ENCODE measurements around the gene PCSK2.

Gene PCSK2

GRCh38 chr20:17510548-17510947 is 283.7 kb downstream of the PCSK2 start:
- H3K27ac ChIP-seq = no peak overlapping the region
- no peak for TF ChIP-seq CTCF (conservative IDR thresholded peaks at IDR 0.05)
- no peak for TF ChIP-seq ZFX (IDR thresholded peaks at IDR 0.05)

DNA sequence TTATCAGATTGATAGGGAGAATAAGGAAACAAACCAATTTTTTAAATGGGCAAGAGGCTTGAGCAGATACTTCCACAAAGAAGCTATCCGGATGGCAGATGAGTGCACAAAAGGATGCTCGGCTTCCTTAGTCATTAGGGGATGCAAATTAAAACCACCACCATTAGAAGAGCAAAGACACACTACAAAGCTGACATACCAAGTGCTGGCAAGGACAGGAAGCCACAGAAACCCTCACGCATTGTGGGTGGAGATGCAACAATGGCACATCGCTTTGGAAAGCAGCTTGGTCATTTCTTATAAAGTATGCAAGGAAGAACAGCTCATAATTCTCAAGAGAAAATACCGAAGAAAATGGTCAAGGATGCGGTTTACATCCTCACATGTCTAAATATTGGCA is 284.6 kb downstream of the PCSK2 start:
- no peak overlapping the region for H3K27ac ChIP-seq
- TF ChIP-seq CTCF (conservative IDR thresholded peaks at IDR 0.05) (no peak), ZFX (IDR thresholded peaks at IDR 0.05) (no peak)

DNA sequence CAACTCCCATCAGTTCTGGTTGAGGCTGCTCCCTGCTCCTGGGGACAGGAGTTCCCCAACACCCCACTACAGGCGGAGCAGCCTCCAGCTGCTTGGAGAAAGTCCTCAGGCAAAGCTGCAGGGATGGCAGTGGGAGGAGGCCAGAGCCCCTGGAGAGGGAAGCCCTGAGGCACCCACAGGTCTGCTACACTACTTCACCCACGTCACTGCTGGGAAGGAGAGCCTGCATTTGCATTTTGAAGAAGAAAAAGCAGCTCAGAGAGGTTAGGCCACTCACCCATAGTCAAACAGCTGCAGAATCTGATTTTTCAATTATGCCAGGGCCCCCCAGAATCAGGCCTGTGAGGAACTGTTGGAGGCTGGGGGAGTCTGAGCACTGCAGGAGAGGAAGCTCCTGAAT is 287.1 kb downstream of the PCSK2 start:
- H3K27ac ChIP-seq = no peak overlapping the region
- TF ChIP-seq ZFX (IDR thresholded peaks at IDR 0.05) = no peak
- TF ChIP-seq CTCF (conservative IDR thresholded peaks at IDR 0.05) = no peak

GRCh38 chr20:17515053-17515452 is 288.2 kb downstream of the PCSK2 start:
- TF ChIP-seq CTCF (conservative IDR thresholded peaks at IDR 0.05) (no peak), ZFX (IDR thresholded peaks at IDR 0.05) (no peak)
- H3K27ac ChIP-seq = no peak overlapping the region

- TF ChIP-seq CTCF (conservative IDR thresholded peaks at IDR 0.05) (no peak), ZFX (IDR thresholded peaks at IDR 0.05) (no peak)
These were observed 291.7 kb downstream of the PCSK2 start for GRCh38 chr20:17518339-17519052.

GRCh38 chr20:17519606-17520285 is 292.9 kb downstream of the PCSK2 start:
- no peak overlapping the region for H3K27ac ChIP-seq
- no peak for TF ChIP-seq ZFX (IDR thresholded peaks at IDR 0.05)
- no peak for TF ChIP-seq CTCF (conservative IDR thresholded peaks at IDR 0.05)

More at GRCh38 chr20:17518339-17519052, 291.7 kb downstream of the PCSK2 start:
- H3K27ac ChIP-seq = no peak overlapping the region

DNA sequence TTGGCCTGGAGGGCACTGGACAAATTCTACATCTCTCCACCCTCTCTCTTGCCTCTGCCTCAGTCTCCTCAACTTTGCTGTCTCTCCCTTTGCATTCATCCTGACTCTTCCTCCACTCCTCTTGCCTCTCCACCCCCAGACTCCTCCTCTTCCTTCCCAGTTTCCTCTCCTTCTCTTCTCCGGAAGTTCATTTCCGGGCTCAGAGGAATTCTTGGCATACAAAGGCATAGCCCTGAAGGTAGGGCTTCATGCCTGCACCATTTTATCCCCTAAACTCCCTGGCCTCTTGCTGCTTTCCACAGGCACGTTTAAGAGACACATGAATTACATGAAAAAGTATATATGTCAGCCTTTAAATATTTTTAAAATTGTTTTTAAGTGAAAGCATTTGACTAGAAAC is 293.7 kb downstream of the PCSK2 start:
- no peak overlapping the region for H3K27ac ChIP-seq

More for the DNA sequence above, 293.7 kb downstream of the PCSK2 start:
- TF ChIP-seq ZFX (IDR thresholded peaks at IDR 0.05) = no peak
- TF ChIP-seq CTCF (conservative IDR thresholded peaks at IDR 0.05) = no peak
